Activated CD4-positive, alpha-beta T cell treated with anti-CD3 and anti-CD28 coated beads for 36 hours (primary cell): ENCODE data around the gene HTR2B. TPM values are rescaled to one million over a fixed set of nuclear protein-coding genes. Genes with fewer than 3 reads are reported as not detected.

Experiments
- total RNA-seq, 2 experiments: library from RNA; stranded (reverse); gene quantifications; one replicate each; pipeline ENCODE4 v1.2.3, GENCODE V29; 2021

The HTR2B gene
- total RNA-seq, 2 experiments from 2014 or later = 0.11 TPM

Other genes with a start within 250 kb of the HTR2B start
- gene GPR55, start 199.8 kb downstream of the HTR2B start, total RNA-seq = 1 to 10 TPM; 3.6 to 4.0 TPM
- 1 to 10 TPM; 1.1 to 1.3 TPM for gene SPATA3, start 128.9 kb downstream of the HTR2B start, total RNA-seq
- gene C2orf72, start 87.5 kb downstream of the HTR2B start, total RNA-seq = 1 to 10 TPM; 2.0 to 3.8 TPM
- gene PSMD1, start 68.2 kb downstream of the HTR2B start, total RNA-seq = 100 to 1,000 TPM; 112 to 160 TPM
- gene ARMC9, start 73.6 kb upstream of the HTR2B start, total RNA-seq = 1 to 10 TPM; 2.3 to 2.5 TPM